Naive thymus-derived CD4-positive, alpha-beta T cell (primary cell): Measurements from ENCODE around the gene CREB3L2. TPM values are rescaled to one million over a fixed set of nuclear protein-coding genes. Genes with fewer than 3 reads are reported as not detected.
"Not testable (repeated sequence)": the region's sequence is repeated elsewhere in the genome, so short reads cannot be mapped to it uniquely, and the experiment has no call there.

Experiments used
- ATAC-seq: fragments of 150-1000 bp; cut with Tn5 transposase; 2 replicates; pipeline ENCODE4 v1.10.0; 2021; ENCODE audit warnings: mild to moderate bottlenecking, moderate library complexity
- CTCF ChIA-PET: fragments of 350-600 bp; sonication (Branson Sonifier 250); formaldehyde crosslinking; loops from one replicate; lab custom pipeline; 2021; ENCODE audit warnings: antibody characterized with exemption; lab: Charles Lee
- POLR2A ChIA-PET: fragments of 350-600 bp; sonication (Branson Sonifier 250); formaldehyde crosslinking; loops from one replicate; lab custom pipeline; 2021; ENCODE audit warnings: antibody characterized with exemption, inconsistent platforms; lab: Charles Lee
- DNase-seq, 9 donors: peaks; one replicate each; pipeline versions ENCODE4 v3.0.0 to v3.0.0-alpha.2; 2020 to 2022; ENCODE audit warnings: mixed read lengths in 1 of 9
- H3K27ac ChIP-seq: one replicate; pipeline ENCODE4 v1.7.0; 2013; ENCODE audit warnings: mild to moderate bottlenecking, low read depth, low read length, moderate library complexity
- H3K27me3 ChIP-seq, 2 donors: one replicate each; pipeline ENCODE4 v1.7.0; 2013; ENCODE audit warnings: low read length in 2 of 2, mild to moderate bottlenecking in 2 of 2, moderate library complexity in 2 of 2; ENCODE audit not compliant: control insufficient read depth in 2 of 2, insufficient read depth in 2 of 2
- H3K36me3 ChIP-seq, 3 experiments: 1 replicate in 2 of 3; 2 replicates in 1 of 3; pipeline ENCODE4 v1.7.0; 2013; ENCODE audit warnings: low read length in 3 of 3, mild to moderate bottlenecking in 3 of 3, moderate library complexity in 1 of 3; ENCODE audit not compliant: insufficient read depth in 3 of 3, control insufficient read depth in 2 of 3
- H3K4me1 ChIP-seq, 2 donors: one replicate each; pipeline ENCODE4 v1.7.0; 2013; ENCODE audit warnings: low read length in 2 of 2, mild to moderate bottlenecking in 2 of 2, moderate library complexity in 1 of 2; ENCODE audit not compliant: control insufficient read depth in 2 of 2, insufficient read depth in 2 of 2
- H3K4me3 ChIP-seq: 2 replicates; pipeline ENCODE4 v1.7.0; 2013; ENCODE audit warnings: mild to moderate bottlenecking, low read length
- H3K9me3 ChIP-seq, 3 experiments: 1 replicate in 2 of 3; 2 replicates in 1 of 3; pipeline ENCODE4 v1.7.0; 2013; ENCODE audit warnings: low read length in 3 of 3; ENCODE audit not compliant: control insufficient read depth in 2 of 3
- H3K27ac Mint-ChIP-seq, 9 donors: one replicate each; pipeline ENCODE4 v1.8.0; 2020 to 2022; ENCODE audit warnings: mixed read lengths in 9 of 9, mild to moderate bottlenecking in 8 of 9, moderate library complexity in 5 of 9, inconsistent platforms in 2 of 9
- H3K27me3 Mint-ChIP-seq, 5 donors: one replicate each; pipeline ENCODE4 v1.8.0; 2021 to 2022; ENCODE audit warnings: mixed read lengths in 5 of 5, mild to moderate bottlenecking in 1 of 5
- H3K36me3 Mint-ChIP-seq, 5 donors: one replicate each; pipeline ENCODE4 v1.8.0; 2020 to 2022; ENCODE audit warnings: mixed read lengths in 5 of 5, mild to moderate bottlenecking in 3 of 5, inconsistent platforms in 1 of 5
- H3K4me1 Mint-ChIP-seq, 7 donors: one replicate each; pipeline ENCODE4 v1.8.0; 2020 to 2022; ENCODE audit warnings: mixed read lengths in 7 of 7, mild to moderate bottlenecking in 3 of 7, inconsistent platforms in 1 of 7
- H3K4me3 Mint-ChIP-seq, 10 donors: one replicate each; pipeline ENCODE4 v1.8.0; 2020 to 2022; ENCODE audit warnings: mild to moderate bottlenecking in 10 of 10, mixed read lengths in 10 of 10, moderate library complexity in 6 of 10, inconsistent platforms in 2 of 10
- H3K9me3 Mint-ChIP-seq, 11 donors: one replicate each; pipeline ENCODE4 v1.8.0; 2020 to 2022; ENCODE audit warnings: mixed read lengths in 11 of 11, mild to moderate bottlenecking in 4 of 11, inconsistent platforms in 1 of 11, moderate library complexity in 1 of 11
- intact Hi-C, 2 donors: fragments of 100-400 bp; cut with micrococcal nuclease; formaldehyde crosslinking; loops; one replicate each; pipeline ENCODE4 v1.15.1; 2023
- polyA plus RNA-seq, 2 donors: library from polyadenylated mRNA; unstranded; fragments of 300-500 nt; fragmentation: Illumina TruSeq; gene quantifications; one replicate each; pipeline ENCODE4 v1.2.3, GENCODE V29; 2021
- total RNA-seq, 6 experiments: library from RNA in 5 of 6; stranded (reverse) in 5 of 6; gene quantifications; 1 replicate in 5 of 6; 2 replicates in 1 of 6; pipeline ENCODE4 v1.2.3 and lab custom pipeline; 2021 to 2026

CREB3L2 gene
- total RNA-seq (10 to 100 TPM; 15.4 to 46.2 (median 19.6) TPM), polyA plus RNA-seq (1 to 10 TPM; 5.3 to 6.0 TPM), total RNA-seq (lab: John Stamatoyannopoulos, UW) (16.3 reads per million, percentile 46 among the genes with 10 or more reads in this experiment)

GRCh38 chr7:138001529-138002095 is at the start of gene CREB3L2:
Gene CREB3L2, minus strand, starts transcription at chr7:138002086. Its CDS starts 381 bp downstream, at chr7:138001705.
- ChIA-PET CTCF (interaction anchor here (0.6 to 4.0 kb wide), 7 partner anchors 10 to 159 kb away, joined by 3 to 33 read pairs (median 7); no protein-coding TSS in a partner anchor), POLR2A (interaction anchor here (0.9 to 1.6 kb wide), 3 partner anchors 9 to 98 kb away, joined by 3 to 7 read pairs (median 4); no protein-coding TSS in a partner anchor)
- Histone ChIP-seq H3K27me3 (no peaks in the 10 kb centered on the region), H3K27ac (peak within 1 kb of the TSS; percentile 79), H3K4me1 (peaks cover 7 to 14% of the 10 kb centered on the region in 2 donors), H3K36me3 (peaks cover 0 to 5% (median 0%) of the 10 kb centered on the region in 3 experiments), H3K9me3 (no peaks in the 10 kb centered on the region), H3K4me3 (peak within 1 kb of the TSS; percentile 99)
- intact Hi-C loops: loop anchor here (1.0 to 10.0 kb wide), 13 partner anchors 9 to 1339 kb away; partner anchors contain the start of genes FMC1 (in 1 of the 2) and TRIM24 (in 1 of the 2)
- no peaks in the 10 kb centered on the region for H3K27me3 Mint-ChIP-seq
- peaks cover 0 to 16% (median 0%) of the 10 kb centered on the region in 5 donors for H3K36me3 Mint-ChIP-seq
- H3K9me3 Mint-ChIP-seq: peaks cover 0 to 3% (median 0%) of the 10 kb centered on the region in 11 donors
- ATAC-seq (peak; percentile 48), DNase-seq (peak in 4 of 9 donors; percentile 44 to 68 (median 61))
- peak within 1 kb of the TSS; percentile 67 to 95 (median 89) for H3K27ac Mint-ChIP-seq
- peak within 1 kb of the TSS; percentile 89 to 96 (median 94) for H3K4me3 Mint-ChIP-seq
- peaks cover 13 to 60% (median 51%) of the 10 kb centered on the region in 7 donors for H3K4me1 Mint-ChIP-seq

- ChIA-PET POLR2A (no interaction called here), CTCF (no interaction called here)
- no peak overlapping the region for H3K4me3 ChIP-seq
- ATAC-seq (no peak), DNase-seq (no peak)
- Mint-ChIP-seq H3K27me3 (peaks cover 8 to 18% (median 10%) of the 10 kb centered on the region in 5 donors), H3K4me1 (no peaks in the 10 kb centered on the region), H3K36me3 (peaks cover 0 to 10% (median 5%) of the 10 kb centered on the region in 5 donors), H3K27ac (no peak overlapping the region), H3K4me3 (no peak overlapping the region), H3K9me3 (peaks cover 3 to 17% (median 7%) of the 10 kb centered on the region in 11 donors)
- H3K27ac ChIP-seq: no peak overlapping the region
- no peaks in the 10 kb centered on the region for H3K36me3 ChIP-seq
- intact Hi-C loops: no loop called here
- H3K27me3 ChIP-seq: no peaks in the 10 kb centered on the region
- H3K9me3 ChIP-seq: no peaks in the 10 kb centered on the region
- no peaks in the 10 kb centered on the region for H3K4me1 ChIP-seq
Observed at GRCh38 chr7:138049505-138050116, 47.7 kb upstream of the CREB3L2 start.

GRCh38 chr7:138047907-138048306 is 46.0 kb upstream of the CREB3L2 start:
- POLR2A ChIA-PET: no interaction called here
- intact Hi-C loops: no loop called here

GRCh38 chr7:138044897-138045296 is 43.0 kb upstream of the CREB3L2 start:
- no peak overlapping the region for H3K4me3 Mint-ChIP-seq
- DNase-seq (no peak), ATAC-seq (no peak)
- intact Hi-C loops: no loop called here
- H3K27me3 Mint-ChIP-seq: peaks cover 11 to 29% (median 18%) of the 10 kb centered on the region in 5 donors
- Histone ChIP-seq H3K9me3 (no peaks in the 10 kb centered on the region), H3K27ac (no peak overlapping the region), H3K27me3 (no peaks in the 10 kb centered on the region), H3K4me1 (no peaks in the 10 kb centered on the region), H3K4me3 (no peak overlapping the region), H3K36me3 (no peaks in the 10 kb centered on the region)
- no peak overlapping the region for H3K27ac Mint-ChIP-seq
- ChIA-PET CTCF (no interaction called here), POLR2A (no interaction called here)
- H3K4me1 Mint-ChIP-seq: no peaks in the 10 kb centered on the region
- H3K36me3 Mint-ChIP-seq: no peaks in the 10 kb centered on the region
- peaks cover 0 to 15% (median 5%) of the 10 kb centered on the region in 11 donors for H3K9me3 Mint-ChIP-seq

More at GRCh38 chr7:138047907-138048306, 46.0 kb upstream of the CREB3L2 start:
- CTCF ChIA-PET: interaction anchor here (0.5 kb wide), 1 partner anchor 223 kb away, joined by 3 read pairs; no protein-coding TSS in a partner anchor
- Mint-ChIP-seq H3K9me3 (peaks cover 3 to 13% (median 6%) of the 10 kb centered on the region in 11 donors), H3K27me3 (peaks cover 8 to 17% (median 14%) of the 10 kb centered on the region in 5 donors), H3K36me3 (peaks cover 0 to 10% (median 5%) of the 10 kb centered on the region in 5 donors), H3K4me1 (no peaks in the 10 kb centered on the region), H3K27ac (no peak overlapping the region), H3K4me3 (no peak overlapping the region)
- H3K9me3 ChIP-seq: no peaks in the 10 kb centered on the region
- H3K4me1 ChIP-seq: no peaks in the 10 kb centered on the region
- no peak overlapping the region for H3K4me3 ChIP-seq
- ATAC-seq (no peak), DNase-seq (no peak)
- H3K27me3 ChIP-seq: no peaks in the 10 kb centered on the region
- H3K27ac ChIP-seq: no peak overlapping the region
- no peaks in the 10 kb centered on the region for H3K36me3 ChIP-seq

GRCh38 chr7:138040063-138040462 is 38.2 kb upstream of the CREB3L2 start:
- ATAC-seq, H3K4me1 ChIP-seq, H3K27me3 ChIP-seq, DNase-seq, H3K9me3 ChIP-seq, H3K27ac ChIP-seq, H3K4me3 Mint-ChIP-seq, H3K27ac Mint-ChIP-seq, H3K36me3 ChIP-seq, intact Hi-C loops, H3K36me3 Mint-ChIP-seq, CTCF ChIA-PET, H3K4me1 Mint-ChIP-seq, POLR2A ChIA-PET, H3K4me3 ChIP-seq: not testable (repeated sequence)
- H3K9me3 Mint-ChIP-seq: peaks cover 0 to 32% (median 12%) of the 10 kb centered on the region in 11 donors
- peaks cover 10 to 41% (median 29%) of the 10 kb centered on the region in 5 donors for H3K27me3 Mint-ChIP-seq

GRCh38 chr7:138036135-138036534 is 34.2 kb upstream of the CREB3L2 start:
- no peak overlapping the region for H3K4me3 Mint-ChIP-seq
- H3K27me3 ChIP-seq: no peaks in the 10 kb centered on the region
- H3K4me3 ChIP-seq: no peak overlapping the region
- POLR2A ChIA-PET: no interaction called here
- no peaks in the 10 kb centered on the region for H3K36me3 ChIP-seq
- no peaks in the 10 kb centered on the region for H3K4me1 Mint-ChIP-seq
- peaks cover 0 to 36% (median 11%) of the 10 kb centered on the region in 11 donors for H3K9me3 Mint-ChIP-seq
- DNase-seq: no peak
- CTCF ChIA-PET: no interaction called here
- intact Hi-C loops: no loop called here
- no peak for ATAC-seq
- H3K9me3 ChIP-seq: no peaks in the 10 kb centered on the region
- peaks cover 0 to 7% (median 6%) of the 10 kb centered on the region in 5 donors for H3K36me3 Mint-ChIP-seq
- H3K4me1 ChIP-seq: no peaks in the 10 kb centered on the region
- no peak overlapping the region for H3K27ac ChIP-seq
- no peak overlapping the region for H3K27ac Mint-ChIP-seq
- peaks cover 10 to 37% (median 25%) of the 10 kb centered on the region in 5 donors for H3K27me3 Mint-ChIP-seq
